Measurements from ENCODE around the gene TRIM45. TPM values are rescaled to one million over a fixed set of nuclear protein-coding genes. Genes with fewer than 3 reads are reported as not detected.

Gene TRIM45, protein sequence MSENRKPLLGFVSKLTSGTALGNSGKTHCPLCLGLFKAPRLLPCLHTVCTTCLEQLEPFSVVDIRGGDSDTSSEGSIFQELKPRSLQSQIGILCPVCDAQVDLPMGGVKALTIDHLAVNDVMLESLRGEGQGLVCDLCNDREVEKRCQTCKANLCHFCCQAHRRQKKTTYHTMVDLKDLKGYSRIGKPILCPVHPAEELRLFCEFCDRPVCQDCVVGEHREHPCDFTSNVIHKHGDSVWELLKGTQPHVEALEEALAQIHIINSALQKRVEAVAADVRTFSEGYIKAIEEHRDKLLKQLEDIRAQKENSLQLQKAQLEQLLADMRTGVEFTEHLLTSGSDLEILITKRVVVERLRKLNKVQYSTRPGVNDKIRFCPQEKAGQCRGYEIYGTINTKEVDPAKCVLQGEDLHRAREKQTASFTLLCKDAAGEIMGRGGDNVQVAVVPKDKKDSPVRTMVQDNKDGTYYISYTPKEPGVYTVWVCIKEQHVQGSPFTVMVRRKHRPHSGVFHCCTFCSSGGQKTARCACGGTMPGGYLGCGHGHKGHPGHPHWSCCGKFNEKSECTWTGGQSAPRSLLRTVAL
- total RNA-seq = 1 to 10 TPM; 7.5 to 8.6 TPM

DNA sequence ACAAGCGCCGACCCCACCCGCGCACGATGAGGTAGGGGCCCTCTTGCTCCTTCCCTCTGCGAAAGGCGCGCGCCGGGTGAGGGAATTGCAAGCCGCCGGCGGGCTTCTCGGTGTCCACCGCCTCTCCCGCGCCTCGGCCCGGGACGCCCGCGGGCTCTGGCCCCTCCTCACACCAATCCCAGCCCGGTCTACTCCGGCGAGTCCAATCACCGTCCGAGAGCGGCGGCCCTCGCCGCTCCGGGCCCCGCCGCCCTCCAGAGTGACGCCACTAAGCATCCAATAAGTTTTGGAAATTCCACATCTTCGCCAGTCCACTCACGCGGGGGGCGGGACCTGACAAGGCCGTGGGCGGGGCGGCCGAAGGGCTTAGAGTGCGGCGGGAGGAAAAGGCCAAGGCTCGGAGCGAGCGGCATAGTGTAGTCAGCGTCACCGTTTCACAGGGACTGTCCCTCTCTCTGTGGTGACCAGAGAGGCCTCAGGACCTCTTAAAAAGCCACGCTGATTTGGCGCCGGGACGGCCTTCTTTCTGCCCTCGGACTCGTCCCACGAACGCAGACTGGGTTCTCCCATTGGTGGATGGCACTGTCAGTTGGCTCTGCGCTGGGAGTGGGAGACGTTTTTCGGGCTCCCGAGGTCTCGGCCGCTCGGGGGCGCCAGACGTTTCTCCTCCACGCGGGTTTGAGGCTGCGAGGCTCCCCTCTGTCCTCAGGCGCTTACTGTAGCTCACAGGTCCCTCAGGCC is at the start of gene TRIM45:
Gene TRIM45, minus strand, starts transcription at position 161 of the 741 bp plus-strand sequence. CDS start 548 bp downstream, outside the sequence.
- ATAC-seq (peak; percentile 95), DNase-seq (peak; percentile 96 to 97 (median 97))
- intact Hi-C loops (cut with DNase I) = loop anchor here (10.0 kb wide), 2 partner anchors 47 to 163 kb away; no protein-coding TSS in a partner anchor
- H3K27me3 ChIP-seq = no peaks in the 10 kb centered on the region
- TF ChIP-seq, protein P1, sequence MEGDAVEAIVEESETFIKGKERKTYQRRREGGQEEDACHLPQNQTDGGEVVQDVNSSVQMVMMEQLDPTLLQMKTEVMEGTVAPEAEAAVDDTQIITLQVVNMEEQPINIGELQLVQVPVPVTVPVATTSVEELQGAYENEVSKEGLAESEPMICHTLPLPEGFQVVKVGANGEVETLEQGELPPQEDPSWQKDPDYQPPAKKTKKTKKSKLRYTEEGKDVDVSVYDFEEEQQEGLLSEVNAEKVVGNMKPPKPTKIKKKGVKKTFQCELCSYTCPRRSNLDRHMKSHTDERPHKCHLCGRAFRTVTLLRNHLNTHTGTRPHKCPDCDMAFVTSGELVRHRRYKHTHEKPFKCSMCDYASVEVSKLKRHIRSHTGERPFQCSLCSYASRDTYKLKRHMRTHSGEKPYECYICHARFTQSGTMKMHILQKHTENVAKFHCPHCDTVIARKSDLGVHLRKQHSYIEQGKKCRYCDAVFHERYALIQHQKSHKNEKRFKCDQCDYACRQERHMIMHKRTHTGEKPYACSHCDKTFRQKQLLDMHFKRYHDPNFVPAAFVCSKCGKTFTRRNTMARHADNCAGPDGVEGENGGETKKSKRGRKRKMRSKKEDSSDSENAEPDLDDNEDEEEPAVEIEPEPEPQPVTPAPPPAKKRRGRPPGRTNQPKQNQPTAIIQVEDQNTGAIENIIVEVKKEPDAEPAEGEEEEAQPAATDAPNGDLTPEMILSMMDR (IDR thresholded peaks at IDR 0.05) = peak; percentile 63 to 89 (median 84)
- peak; percentile 35 to 76 (median 68) for TF ChIP-seq POLR2A (IDR thresholded peaks at IDR 0.05)
- peaks cover 30% of the 10 kb centered on the region for H3K4me1 ChIP-seq
- 0 to 1% methylated on average over 8 to 68 of the region's 71 CpGs for WGBS, 2 donors
- no peaks in the 10 kb centered on the region for H3K9me3 ChIP-seq
- no peaks in the 10 kb centered on the region for H3K36me3 ChIP-seq (replicated peaks in 1 of 2; ENCODE audit: insufficient read depth in 1 of 2, low read depth in 2 of 2)
- peak within 1 kb of the TSS; percentile 77 to 94 (median 92) for H3K27ac ChIP-seq
- peak within 1 kb of the TSS; percentile 35 to 62 for H3K4me3 ChIP-seq

DNA sequence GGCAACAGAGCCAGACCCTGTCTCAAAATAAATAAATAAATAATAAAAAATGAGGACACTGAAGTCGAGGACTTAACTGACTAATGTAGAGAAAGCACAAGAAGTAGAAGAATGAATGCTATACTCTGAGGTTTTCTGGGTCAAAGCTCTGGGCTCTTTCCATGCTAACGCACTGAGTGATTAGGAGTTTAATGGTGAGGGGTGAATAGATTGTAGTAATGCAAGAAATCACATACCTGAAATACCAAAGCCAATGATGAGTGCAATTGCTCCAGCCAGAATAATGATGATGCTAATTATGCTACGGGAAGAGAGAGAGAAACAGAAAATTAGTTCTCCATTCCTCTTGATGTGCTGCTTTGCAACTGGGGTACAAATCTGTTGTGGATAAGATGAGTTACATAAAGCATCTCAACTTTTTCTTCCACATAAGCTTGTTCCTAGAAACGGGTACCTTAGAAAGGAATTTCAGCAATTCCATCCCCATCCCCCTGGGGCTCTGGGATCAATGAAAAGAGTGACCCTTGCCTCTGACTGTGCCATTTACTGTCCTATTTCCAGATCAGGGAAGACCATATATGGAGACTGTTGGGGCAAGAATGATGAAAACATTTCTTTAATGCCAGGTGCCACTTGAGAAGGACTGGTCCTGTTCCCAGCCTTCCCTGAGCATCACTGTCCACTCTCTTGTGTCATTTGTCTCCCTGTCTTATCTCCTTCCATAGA is 48.5 kb upstream of the TRIM45 start:
- Histone ChIP-seq H3K27ac (no peak overlapping the region), H3K4me1 (peaks cover 21% of the 10 kb centered on the region), H3K36me3 (replicated peaks in 1 of 2; ENCODE audit: insufficient read depth in 1 of 2, low read depth in 2 of 2) (no peaks in the 10 kb centered on the region), H3K9me3 (no peaks in the 10 kb centered on the region), H3K27me3 (no peaks in the 10 kb centered on the region), H3K4me3 (no peak overlapping the region)
- TF ChIP-seq, protein P1 (IDR thresholded peaks at IDR 0.05) = no peak
- TF ChIP-seq POLR2A (IDR thresholded peaks at IDR 0.05) = no peak
- intact Hi-C loops (cut with DNase I) = no loop called here
- 72 to 75% methylated on average over 4 of the region's 4 CpGs for WGBS, 2 donors
- ATAC-seq = no peak
- no peak for DNase-seq

DNA sequence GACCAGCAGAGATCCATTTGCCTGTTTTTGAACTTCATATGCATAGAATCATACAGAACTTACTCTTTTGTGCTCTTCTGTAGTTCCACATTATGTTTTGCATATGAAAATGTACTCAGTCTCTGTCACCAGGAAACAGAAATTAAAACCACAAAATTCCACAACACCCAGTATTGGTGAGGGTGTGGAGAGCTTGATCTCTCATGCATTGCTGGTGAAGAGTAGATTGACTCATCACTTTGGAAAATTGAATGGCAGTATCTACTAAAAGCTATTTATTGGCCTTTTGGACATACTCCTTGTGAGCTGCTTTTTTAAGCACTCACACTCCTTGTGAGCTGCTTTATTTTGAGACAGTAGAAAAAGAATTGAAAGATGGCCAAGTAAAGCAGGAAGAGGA is 45.9 kb upstream of the TRIM45 start:
- ATAC-seq (no peak), DNase-seq (no peak)
- no peak for TF ChIP-seq POLR2A (IDR thresholded peaks at IDR 0.05)
- TF ChIP-seq, protein P1 (IDR thresholded peaks at IDR 0.05) = no peak
- H3K36me3 ChIP-seq (replicated peaks in 1 of 2; ENCODE audit: insufficient read depth in 1 of 2, low read depth in 2 of 2) = no peaks in the 10 kb centered on the region
- H3K4me3 ChIP-seq = no peak overlapping the region
- no peaks in the 10 kb centered on the region for H3K9me3 ChIP-seq
- H3K4me1 ChIP-seq = peaks cover 33% of the 10 kb centered on the region
- H3K27me3 ChIP-seq = no peaks in the 10 kb centered on the region
- no peak overlapping the region for H3K27ac ChIP-seq
- intact Hi-C loops (cut with DNase I) = no loop called here

DNA sequence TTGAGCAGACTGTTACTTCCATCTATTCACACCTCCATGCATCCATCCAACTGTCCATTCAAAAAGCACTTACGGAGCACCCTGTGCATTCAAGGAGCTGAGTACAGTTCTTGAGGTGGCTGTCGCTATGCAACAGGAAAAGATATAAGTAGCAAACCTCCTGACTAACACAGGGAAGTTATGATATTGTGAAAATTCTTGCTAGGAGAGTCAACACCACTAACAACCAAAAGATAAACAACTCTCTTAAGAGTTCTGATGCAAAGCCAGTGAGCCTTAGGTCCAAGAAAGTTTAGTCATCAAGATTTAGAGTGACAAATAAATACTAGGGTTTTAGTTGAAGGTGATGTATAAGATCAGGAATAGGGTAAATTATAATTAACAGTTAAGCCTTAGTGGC is 44.5 kb upstream of the TRIM45 start:
- H3K9me3 ChIP-seq = no peaks in the 10 kb centered on the region
- DNase-seq = no peak
- intact Hi-C loops (cut with DNase I) = no loop called here
- ATAC-seq = no peak
- H3K27ac ChIP-seq = no peak overlapping the region
- H3K4me1 ChIP-seq = peaks cover 33% of the 10 kb centered on the region
- no peak overlapping the region for H3K4me3 ChIP-seq
- 96% methylated on average over 2 of the region's 2 CpGs for WGBS, 2 donors
- no peaks in the 10 kb centered on the region for H3K27me3 ChIP-seq
- no peaks in the 10 kb centered on the region for H3K36me3 ChIP-seq (replicated peaks in 1 of 2; ENCODE audit: insufficient read depth in 1 of 2, low read depth in 2 of 2)
- TF ChIP-seq, protein P1 (IDR thresholded peaks at IDR 0.05) = no peak
- TF ChIP-seq POLR2A (IDR thresholded peaks at IDR 0.05) = no peak

Data from body of pancreas (tissue), 4 donors.